Measurements from ENCODE around the gene MBLAC2.

GRCh38 chr5:90506221-90506620, 31.6 kb upstream of the MBLAC2 start:
- TF ChIP-seq CTCF (IDR thresholded peaks at IDR 0.05) (no peak), EZH2 (IDR thresholded peaks at IDR 0.05; ENCODE audit: borderline replicate concordance, insufficient read depth, low read depth, low read length, poor library complexity, severe bottlenecking) (no peak)

Measured in B cell (primary cell).